Liver (tissue), 9 donors: ENCODE measurements around the gene FMN1. TPM values are rescaled to one million over a fixed set of nuclear protein-coding genes. Genes with fewer than 3 reads are reported as not detected.
A peak's percentile ranks its signal among the peaks of the same experiment; 100 is the strongest.

ENCODE experiments used
- DNase-seq: peaks from one replicate; pipeline ENCODE4 v3.0.0-alpha.2; 2017; ENCODE audit warnings: low spot score
- H3K27ac ChIP-seq, 2 donors: one replicate each; pipeline ENCODE4 v1.7.0; 2013; ENCODE audit warnings: inconsistent platforms in 2 of 2, low read length in 2 of 2, control low read depth in 1 of 2, low read depth in 1 of 2, mild to moderate bottlenecking in 1 of 2
- H3K27me3 ChIP-seq, 4 donors: one replicate each; pipeline versions ENCODE4 v1.6.1 to v1.7.0; 2013; ENCODE audit warnings: low read length in 3 of 4, inconsistent platforms in 1 of 4, mild to moderate bottlenecking in 1 of 4, moderate library complexity in 1 of 4; ENCODE audit not compliant: control insufficient read depth in 4 of 4, insufficient read depth in 4 of 4
- H3K36me3 ChIP-seq, 4 donors: one replicate each; pipeline versions ENCODE4 v1.6.1 to v1.7.0; 2013; ENCODE audit warnings: low read length in 3 of 4, mild to moderate bottlenecking in 3 of 4, low read depth in 1 of 4, moderate library complexity in 1 of 4; ENCODE audit not compliant: control insufficient read depth in 4 of 4, insufficient read depth in 3 of 4
- H3K4me1 ChIP-seq, 4 donors: one replicate each; pipeline versions ENCODE4 v1.6.1 to v1.7.0; 2013; ENCODE audit warnings: low read length in 3 of 4, mild to moderate bottlenecking in 3 of 4, moderate library complexity in 1 of 4; ENCODE audit not compliant: control insufficient read depth in 4 of 4, insufficient read depth in 4 of 4
- H3K4me3 ChIP-seq, 3 donors: one replicate each; pipeline versions ENCODE4 v1.6.1 to v1.7.0; 2013; ENCODE audit warnings: low read length in 3 of 3, control low read depth in 1 of 3, low read depth in 1 of 3, mild to moderate bottlenecking in 1 of 3
- H3K9ac ChIP-seq, 2 donors: one replicate each; pipeline ENCODE4 v1.7.0; 2013; ENCODE audit warnings: low read length in 2 of 2, mild to moderate bottlenecking in 2 of 2, moderate library complexity in 2 of 2, control low read depth in 1 of 2, low read depth in 1 of 2
- H3K9me3 ChIP-seq, 4 donors: one replicate each; pipeline versions ENCODE4 v1.6.1 to v1.7.0; 2013; ENCODE audit warnings: low read length in 3 of 4; ENCODE audit not compliant: control insufficient read depth in 4 of 4
- ATF3 ChIP-seq: IDR thresholded peaks from 2 replicates; pipeline ENCODE4 v1.6.1; 2016; ENCODE audit warnings: antibody characterized with exemption
- CTCF ChIP-seq: fragments of 150-350 bp; IDR thresholded peaks from 2 replicates; pipeline ENCODE4 v1.5.1; 2017; ENCODE audit warnings: improper control_type of control experiment, low read depth, low read length; ENCODE audit not compliant: missing input control
- EGR1 ChIP-seq, 2 donors: IDR thresholded peaks; 2 replicates each; pipeline ENCODE4 v1.6.1; 2016 to 2018; ENCODE audit warnings: antibody characterized with exemption in 2 of 2, low read depth in 2 of 2
- FOXA1 ChIP-seq: IDR thresholded peaks from 2 replicates; pipeline ENCODE4 v1.6.1; 2016; ENCODE audit warnings: antibody characterized with exemption
- FOXA2 ChIP-seq: IDR thresholded peaks from 2 replicates; pipeline ENCODE4 v1.6.1; 2016; ENCODE audit warnings: antibody characterized with exemption
- GABPA ChIP-seq, 2 donors: IDR thresholded peaks in 1 of 2; conservative IDR thresholded peaks in 1 of 2; 2 replicates each; pipeline ENCODE4 v1.6.1; 2016; ENCODE audit warnings: antibody characterized with exemption in 2 of 2, mild to moderate bottlenecking in 1 of 2, moderate library complexity in 1 of 2
- HNF4G ChIP-seq: IDR thresholded peaks from 2 replicates; pipeline ENCODE4 v1.6.1; 2016; ENCODE audit warnings: antibody characterized with exemption
- JUND ChIP-seq, 2 donors: IDR thresholded peaks; 2 replicates each; pipeline ENCODE4 v1.6.1; 2016; ENCODE audit warnings: antibody characterized with exemption in 2 of 2
- MAX ChIP-seq: IDR thresholded peaks from 2 replicates; pipeline ENCODE4 v1.6.1; 2016; ENCODE audit warnings: antibody characterized with exemption
- RAD21 ChIP-seq, 2 donors: IDR thresholded peaks; 2 replicates each; pipeline ENCODE4 v1.6.1; 2016; ENCODE audit warnings: antibody characterized with exemption in 2 of 2, mild to moderate bottlenecking in 2 of 2
- REST ChIP-seq: IDR thresholded peaks from 2 replicates; pipeline ENCODE4 v1.6.1; 2016; ENCODE audit warnings: antibody characterized with exemption, mild to moderate bottlenecking
- RXRA ChIP-seq, 2 donors: IDR thresholded peaks; 2 replicates each; pipeline ENCODE4 v1.6.1; 2017 to 2018; ENCODE audit warnings: antibody characterized with exemption in 2 of 2, mild to moderate bottlenecking in 1 of 2
- SP1 ChIP-seq: IDR thresholded peaks from 2 replicates; pipeline ENCODE4 v1.6.1; 2018; ENCODE audit warnings: antibody characterized with exemption, mild to moderate bottlenecking
- TAF1 ChIP-seq: conservative IDR thresholded peaks from 2 replicates; pipeline ENCODE4 v1.6.1; 2016; ENCODE audit warnings: antibody characterized with exemption, mild to moderate bottlenecking
- YY1 ChIP-seq: IDR thresholded peaks from 2 replicates; pipeline ENCODE4 v1.6.1; 2016; ENCODE audit warnings: antibody characterized with exemption, mild to moderate bottlenecking
- ZBTB33 ChIP-seq: IDR thresholded peaks from 2 replicates; pipeline ENCODE4 v1.6.1; 2016; ENCODE audit warnings: antibody characterized with exemption
- WGBS: extraction: QIAGEN DNeasy Blood & Tissue Kit; methylation state at CpG from one replicate; pipeline ENCODE4 v1.1.7; 2013; 5-methylcytosine and 5-hydroxymethylcytosine counted together
- polyA plus RNA-seq, 2 donors: library from polyadenylated mRNA; stranded (reverse) in 1 of 2; unstranded in 1 of 2; fragments of 200-250 nt in 1 of 2; fragments of >200 nt in 1 of 2; fragmentation: Nextera tagmentation in 1 of 2; extraction: Ambion mirVana in 1 of 2; gene quantifications; one replicate each; pipeline versions ENCODE4 v1.2.1 to v1.2.3, GENCODE V29; 2013 to 2015
- total RNA-seq, 2 donors: library from RNA; depleted of rRNA; stranded (reverse); fragments of >200 nt; gene quantifications; one replicate each; pipeline ENCODE4 v1.2.3, GENCODE V29; 2014
- donor health status: healthy.
- donor health status: healthy.
- donor health status: healthy.
- donor health status: healthy.
- donor health status: healthy.

The FMN1 gene
- 1 to 10 TPM in 1 of 2 donors, under 1 TPM in 1; 0.84 to 5.4 TPM for total RNA-seq
- under 1 TPM; 0.21 to 0.22 TPM for polyA plus RNA-seq

GRCh38 chr15:33194704-33195670, at the start of gene FMN1:
Gene FMN1, minus strand, starts transcription at chr15:33194714. Its CDS starts 39,800 bp downstream, at chr15:33154914.
- peak; percentile 92 for DNase-seq
- H3K9ac ChIP-seq = no peak within 1 kb of the TSS
- peaks cover 0 to 5% (median 0%) of the 10 kb centered on the region in 4 donors for H3K4me1 ChIP-seq
- peaks cover 0 to 15% (median 2%) of the 10 kb centered on the region in 4 donors for H3K27me3 ChIP-seq
- H3K27ac ChIP-seq = no peak within 1 kb of the TSS
- TF ChIP-seq TAF1 (no peak), YY1 (no peak), SP1 (peak; percentile 72)
- peak within 1 kb of the TSS; percentile 8 to 45 (median 16) for H3K4me3 ChIP-seq
- 14% methylated on average over 46 of the region's 46 CpGs for WGBS
- H3K36me3 ChIP-seq = no peaks in the 10 kb centered on the region
- no peaks in the 10 kb centered on the region for H3K9me3 ChIP-seq

- Histone ChIP-seq H3K27ac (no peak overlapping the region), H3K4me3 (no peak overlapping the region), H3K9me3 (no peaks in the 10 kb centered on the region), H3K27me3 (peaks cover 0 to 3% (median 0%) of the 10 kb centered on the region in 4 donors), H3K9ac (no peak overlapping the region), H3K4me1 (no peaks in the 10 kb centered on the region), H3K36me3 (no peaks in the 10 kb centered on the region)
- TF ChIP-seq ZBTB33 = no peak
- TF ChIP-seq ATF3 = no peak
- TF ChIP-seq RXRA (IDR thresholded peaks at IDR 0.05) = no peak
- no peak for TF ChIP-seq REST
- no peak for TF ChIP-seq FOXA2
- no peak for TF ChIP-seq FOXA1
- TF ChIP-seq HNF4G = no peak
- no peak for TF ChIP-seq TAF1
- no peak for TF ChIP-seq RAD21 (IDR thresholded peaks at IDR 0.05)
- no peak for DNase-seq
- WGBS = 87% methylated on average over 1 of the region's 1 CpG
These were observed 49.4 kb upstream of the FMN1 start for GRCh38 chr15:33243869-33244268.

- H3K27me3 ChIP-seq = peaks cover 0 to 3% (median 0%) of the 10 kb centered on the region in 4 donors
- H3K9me3 ChIP-seq = no peaks in the 10 kb centered on the region
- H3K4me1 ChIP-seq = no peaks in the 10 kb centered on the region
- DNase-seq = no peak
- H3K27ac ChIP-seq = no peak overlapping the region
- no peak overlapping the region for H3K4me3 ChIP-seq
- no peaks in the 10 kb centered on the region for H3K36me3 ChIP-seq
- WGBS = 93% methylated on average over 2 of the region's 2 CpGs
- H3K9ac ChIP-seq = no peak overlapping the region
- TF ChIP-seq JUND (IDR thresholded peaks at IDR 0.05) (no peak), RXRA (IDR thresholded peaks at IDR 0.05) (no peak), EGR1 (IDR thresholded peaks at IDR 0.05; ENCODE audit: low read depth in 2 of 2) (no peak), MAX (no peak), HNF4G (no peak), SP1 (no peak), ZBTB33 (no peak), CTCF (no peak), GABPA (IDR thresholded peaks at IDR 0.05 in 1 of 2, conservative IDR thresholded peaks at IDR 0.05 in 1 of 2) (no peak), YY1 (no peak)
These were observed 48.9 kb upstream of the FMN1 start for GRCh38 chr15:33243393-33243792.
